ENCODE results near the gene NOX5.
A peak's percentile ranks its signal among the peaks of the same experiment; 100 is the strongest.

NOX5 gene

GRCh38 chr15:69026355-69026754 is 11.9 kb downstream of the NOX5 start:
- DNase-seq, result no peak

- no peak for DNase-seq
Measured at GRCh38 chr15:69027976-69028518, 13.6 kb downstream of the NOX5 start.

- peak; percentile 16 for DNase-seq
Measured at GRCh38 chr15:69031013-69032001, 16.8 kb downstream of the NOX5 start.

GRCh38 chr15:69032031-69032430 is 17.5 kb downstream of the NOX5 start:
- DNase-seq, result no peak

- no peak for DNase-seq
Measured at GRCh38 chr15:69032703-69033373, 18.3 kb downstream of the NOX5 start.

- no peak for DNase-seq
Measured at GRCh38 chr15:69034352-69034751, 19.9 kb downstream of the NOX5 start.

GRCh38 chr15:69035205-69035917 is 20.9 kb downstream of the NOX5 start:
- DNase-seq, result no peak

GRCh38 chr15:69035918-69036258 is 21.4 kb downstream of the NOX5 start:
- no peak for DNase-seq

GRCh38 chr15:69036826-69037225 is 22.3 kb downstream of the NOX5 start:
- DNase-seq, result no peak

GRCh38 chr15:69037482-69037881 is 23.0 kb downstream of the NOX5 start:
- no peak for DNase-seq

GRCh38 chr15:69037977-69038376 is 23.5 kb downstream of the NOX5 start:
- DNase-seq, result no peak

- DNase-seq, result no peak
Measured at GRCh38 chr15:69038508-69038907, 24.0 kb downstream of the NOX5 start.

- DNase-seq, result no peak
Measured at GRCh38 chr15:69039516-69040225, 25.2 kb downstream of the NOX5 start.

GRCh38 chr15:69042531-69042930 is 28.0 kb downstream of the NOX5 start:
- no peak for DNase-seq

- no peak for DNase-seq
Measured at GRCh38 chr15:69045802-69046201, 31.3 kb downstream of the NOX5 start.

GRCh38 chr15:69046781-69047180 is 32.3 kb downstream of the NOX5 start:
- no peak for DNase-seq

GRCh38 chr15:69049976-69050375 is 35.5 kb downstream of the NOX5 start:
- DNase-seq, result no peak

- no peak for DNase-seq
Measured at GRCh38 chr15:69055251-69055650, 40.8 kb downstream of the NOX5 start.

- no peak for DNase-seq
Measured at GRCh38 chr15:69056365-69056764, 41.9 kb downstream of the NOX5 start.

GRCh38 chr15:69058830-69059556 is 44.5 kb downstream of the NOX5 start:
- DNase-seq, result peak; percentile 68

GRCh38 chr15:69059557-69059943 is 45.1 kb downstream of the NOX5 start:
- DNase-seq, result no peak

- no peak for DNase-seq
Measured at GRCh38 chr15:69060041-69060481, 45.6 kb downstream of the NOX5 start.

All from NCI-H748 treated with DMSO at 0.1 percent for 48 hours (cell line).